Mucosa of gallbladder (tissue), 1 donor: ENCODE measurements around the gene LRBA. TPM values are rescaled to one million over a fixed set of nuclear protein-coding genes. Genes with fewer than 3 reads are reported as not detected.

Source experiments
- DNase-seq: peaks from one replicate; pipeline ENCODE4 v3.0.0-alpha.2; 2020; ENCODE audit warnings: low spot score
- total RNA-seq: library from RNA; stranded (reverse); gene quantifications from one replicate; pipeline ENCODE4 v1.2.1, GENCODE V29; 2021
- donor health status: DM: no; HTN: no; CAD: no.

Gene LRBA
- total RNA-seq, 1 donor from 2014 or later, result 64.4 TPM

- DNase-seq, result no peak
Observed at GRCh38 chr4:150590631-150591030, 424.5 kb downstream of the LRBA start.

DNA sequence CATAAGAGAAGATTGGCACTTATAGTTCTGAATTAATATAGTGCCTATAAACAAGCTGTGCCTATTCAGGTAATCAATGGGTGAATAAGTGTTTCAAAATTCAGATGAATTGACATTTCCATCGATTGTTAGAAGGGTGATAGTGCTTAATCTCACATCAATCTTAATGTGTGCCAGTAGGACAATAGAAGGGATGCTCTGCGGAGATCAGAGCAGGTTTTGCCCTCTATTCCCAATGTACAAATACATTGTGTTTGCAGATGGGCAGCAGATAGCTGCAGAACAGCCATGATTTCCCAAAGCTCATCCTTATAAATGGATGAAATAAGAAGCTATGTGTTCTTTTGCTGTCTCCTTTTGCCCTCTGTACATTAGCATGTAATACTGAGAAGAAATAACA, 425.9 kb downstream of the LRBA start:
- DNase-seq, result no peak

- DNase-seq, result no peak
Observed at GRCh38 chr4:150588316-150588715, 426.8 kb downstream of the LRBA start.

DNA sequence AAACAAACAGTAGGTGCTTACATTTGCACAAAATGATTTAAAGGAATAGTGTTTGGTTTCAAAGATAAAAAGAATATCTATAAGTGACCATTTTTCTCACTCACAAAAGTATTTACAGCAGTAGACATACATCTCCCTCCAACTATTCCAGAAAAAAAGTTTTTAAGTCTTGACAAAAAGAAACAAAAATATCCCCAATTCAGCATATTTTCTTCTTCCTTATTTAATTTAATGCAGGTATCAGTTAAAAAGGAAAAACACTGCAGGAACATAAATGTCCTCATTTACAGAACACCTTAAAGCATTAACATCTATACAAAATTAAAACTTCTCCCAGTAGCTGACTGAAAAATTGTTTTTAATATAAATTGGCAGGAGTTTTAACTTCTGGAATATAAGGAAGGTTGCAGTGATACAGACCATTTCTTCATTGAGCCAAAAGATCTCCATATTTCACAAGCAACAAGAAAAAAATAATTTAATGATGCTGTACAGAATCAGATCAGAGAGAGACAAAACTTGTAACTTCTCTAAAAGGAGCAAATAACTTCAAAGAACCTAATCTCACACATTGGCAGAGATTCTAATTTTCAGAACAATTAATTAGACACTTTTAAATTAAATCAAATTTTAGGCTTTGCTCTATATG, 428.8 kb downstream of the LRBA start:
- no peak for DNase-seq

DNA sequence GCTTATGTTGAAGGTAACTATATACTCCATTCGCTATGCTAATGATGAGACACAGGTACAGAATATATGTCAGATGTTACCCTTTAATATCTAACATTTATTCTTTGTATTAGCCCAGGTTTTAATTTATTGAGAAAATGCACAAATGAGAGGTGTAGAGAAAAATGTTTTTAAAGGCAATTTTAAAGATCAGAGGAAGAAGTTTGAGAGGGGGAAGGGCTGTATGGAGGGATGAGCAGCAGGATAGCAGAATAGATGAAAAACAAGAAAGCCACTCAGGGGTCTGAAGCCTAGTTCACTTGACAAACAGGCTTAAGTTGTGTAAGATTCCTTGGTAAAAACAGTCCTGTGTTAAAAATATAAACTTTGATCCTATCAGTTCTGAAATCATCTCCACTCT, 429.5 kb downstream of the LRBA start:
- no peak for DNase-seq

GRCh38 chr4:150584111-150584915, 430.8 kb downstream of the LRBA start:
- DNase-seq, result no peak

GRCh38 chr4:150583287-150584110, 431.6 kb downstream of the LRBA start:
- DNase-seq, result no peak

DNA sequence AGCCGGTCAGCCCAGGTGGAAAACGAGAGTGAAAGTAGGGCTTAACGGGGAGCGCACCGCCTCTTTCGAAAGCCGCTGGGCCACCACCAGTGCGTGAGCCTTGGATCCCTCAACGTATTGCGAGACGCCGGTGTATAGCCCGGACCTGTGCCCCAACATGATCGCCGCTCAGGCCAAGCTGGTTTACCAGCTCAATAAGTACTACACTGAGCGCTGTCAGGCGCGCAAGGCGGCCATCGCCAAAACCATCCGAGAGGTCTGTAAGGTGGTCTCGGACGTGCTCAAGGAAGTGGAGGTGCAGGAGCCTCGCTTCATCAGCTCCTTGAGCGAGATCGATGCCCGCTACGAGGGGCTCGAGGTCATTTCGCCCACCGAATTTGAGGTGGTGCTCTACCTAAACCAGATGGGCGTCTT, 432.2 kb downstream of the LRBA start:
- DNase-seq, result no peak

- no peak for DNase-seq
Observed at GRCh38 chr4:150582146-150582872, 432.8 kb downstream of the LRBA start, which contains the start of gene MAB21L2. Gene MAB21L2, plus strand, starts transcription at chr4:150582151. Its CDS starts 879 bp downstream, at chr4:150583030.

GRCh38 chr4:150581641-150582051, 433.4 kb downstream of the LRBA start:
- no peak for DNase-seq

- no peak for DNase-seq
Observed at GRCh38 chr4:150581056-150581605, 434.0 kb downstream of the LRBA start.

GRCh38 chr4:150580306-150580705, 434.8 kb downstream of the LRBA start:
- DNase-seq, result no peak

- no peak for DNase-seq
Observed at GRCh38 chr4:150579551-150580234, 435.4 kb downstream of the LRBA start.

DNA sequence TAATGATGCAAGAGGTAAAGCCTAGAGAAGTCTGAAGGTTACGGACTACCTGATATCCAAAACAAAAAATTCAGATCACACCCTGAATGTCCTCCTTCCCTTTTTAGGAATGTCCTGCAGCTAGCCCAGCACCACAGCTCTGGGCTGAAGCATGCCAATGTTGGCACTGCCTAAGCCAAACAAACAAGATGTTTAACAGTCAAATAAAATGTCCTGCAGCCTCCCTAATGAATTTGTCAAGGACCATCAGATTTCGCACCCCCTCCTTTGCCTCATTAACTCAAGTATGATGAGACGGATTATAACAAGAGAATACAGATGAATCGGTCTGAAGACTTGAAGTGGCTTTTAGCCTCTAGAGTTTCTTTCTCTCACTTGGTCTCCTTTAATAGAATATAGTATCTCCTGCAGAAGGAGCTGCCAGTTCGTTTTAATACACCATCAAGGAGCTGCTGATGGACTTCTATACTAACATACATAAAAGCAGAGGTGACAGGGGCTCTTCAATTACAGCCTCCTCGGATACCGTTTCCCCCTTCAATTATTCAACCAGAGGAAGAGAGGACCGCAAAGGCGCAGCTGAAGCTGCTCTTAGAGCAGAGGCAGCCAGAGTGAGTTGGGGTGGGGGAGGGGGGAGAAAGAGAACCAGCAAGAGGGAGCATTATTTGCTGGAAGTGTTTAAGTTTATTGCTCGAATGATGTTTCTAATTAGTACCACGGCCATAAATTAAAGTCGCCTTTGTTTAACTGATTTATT, 436.2 kb downstream of the LRBA start:
- no peak for DNase-seq

DNA sequence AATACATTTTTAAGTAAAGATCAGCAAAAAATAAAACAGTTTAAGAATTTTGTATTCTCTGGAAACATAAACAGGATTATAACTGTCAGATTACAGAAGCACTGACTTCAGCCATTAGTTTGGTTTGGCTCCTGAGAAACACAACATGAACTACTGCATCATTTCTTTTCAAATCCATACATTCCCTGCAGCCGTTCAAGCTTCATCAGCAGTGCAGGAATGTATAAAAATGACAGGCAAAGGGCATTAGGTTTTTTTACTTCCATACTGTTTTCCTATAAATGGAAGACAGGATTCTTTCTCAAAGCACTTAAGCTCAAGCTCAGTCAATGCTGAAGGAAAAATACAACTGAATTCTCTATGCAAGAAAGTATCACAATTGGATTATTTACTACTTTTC, 437.3 kb downstream of the LRBA start:
- DNase-seq, result no peak

GRCh38 chr4:150574678-150575077, 440.4 kb downstream of the LRBA start:
- no peak for DNase-seq

DNA sequence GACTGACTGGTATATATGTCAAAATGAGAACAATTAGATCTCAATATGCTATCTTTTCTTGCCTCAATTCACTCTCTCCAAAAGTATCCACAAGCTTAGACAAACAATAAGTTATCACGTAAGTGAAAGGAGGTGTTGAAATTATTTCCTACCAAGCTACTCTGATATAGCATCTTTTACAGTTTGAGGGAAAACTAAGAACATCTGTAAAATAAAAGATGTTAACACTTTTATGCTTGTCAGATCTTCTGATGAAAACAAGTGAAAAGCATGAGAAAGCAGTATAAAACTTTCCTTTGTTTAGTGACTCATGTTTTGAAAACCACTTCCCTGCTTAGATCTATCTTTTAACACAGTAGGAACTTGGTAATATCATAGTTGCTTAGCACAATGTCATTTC, 441.6 kb downstream of the LRBA start:
- no peak for DNase-seq

GRCh38 chr4:150572704-150573504, 442.2 kb downstream of the LRBA start:
- no peak for DNase-seq

DNA sequence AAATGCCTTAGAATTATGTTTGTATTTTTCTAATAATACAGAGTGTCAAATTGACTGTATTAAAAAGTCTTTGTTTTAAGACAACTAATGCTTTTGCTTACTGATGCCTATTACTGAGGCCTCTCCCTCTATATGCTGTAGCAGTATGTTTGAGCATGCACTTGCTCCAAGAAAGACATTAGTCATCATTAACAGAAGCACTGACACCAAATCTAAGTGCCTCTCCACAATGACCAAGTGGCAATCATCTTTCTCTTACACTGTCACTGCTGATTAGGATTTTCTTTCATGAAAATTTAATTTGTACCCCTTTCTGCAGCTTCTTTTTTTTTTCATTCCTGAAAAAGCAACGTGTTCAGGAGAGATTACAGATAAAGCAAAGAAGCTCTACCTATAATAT, 444.2 kb downstream of the LRBA start:
- DNase-seq, result no peak
